Measurements from ENCODE around the gene CEP72.
"Not testable (repeated sequence)": the region's sequence is repeated elsewhere in the genome, so short reads cannot be mapped to it uniquely, and the experiment has no call there.

The CEP72 gene

DNA sequence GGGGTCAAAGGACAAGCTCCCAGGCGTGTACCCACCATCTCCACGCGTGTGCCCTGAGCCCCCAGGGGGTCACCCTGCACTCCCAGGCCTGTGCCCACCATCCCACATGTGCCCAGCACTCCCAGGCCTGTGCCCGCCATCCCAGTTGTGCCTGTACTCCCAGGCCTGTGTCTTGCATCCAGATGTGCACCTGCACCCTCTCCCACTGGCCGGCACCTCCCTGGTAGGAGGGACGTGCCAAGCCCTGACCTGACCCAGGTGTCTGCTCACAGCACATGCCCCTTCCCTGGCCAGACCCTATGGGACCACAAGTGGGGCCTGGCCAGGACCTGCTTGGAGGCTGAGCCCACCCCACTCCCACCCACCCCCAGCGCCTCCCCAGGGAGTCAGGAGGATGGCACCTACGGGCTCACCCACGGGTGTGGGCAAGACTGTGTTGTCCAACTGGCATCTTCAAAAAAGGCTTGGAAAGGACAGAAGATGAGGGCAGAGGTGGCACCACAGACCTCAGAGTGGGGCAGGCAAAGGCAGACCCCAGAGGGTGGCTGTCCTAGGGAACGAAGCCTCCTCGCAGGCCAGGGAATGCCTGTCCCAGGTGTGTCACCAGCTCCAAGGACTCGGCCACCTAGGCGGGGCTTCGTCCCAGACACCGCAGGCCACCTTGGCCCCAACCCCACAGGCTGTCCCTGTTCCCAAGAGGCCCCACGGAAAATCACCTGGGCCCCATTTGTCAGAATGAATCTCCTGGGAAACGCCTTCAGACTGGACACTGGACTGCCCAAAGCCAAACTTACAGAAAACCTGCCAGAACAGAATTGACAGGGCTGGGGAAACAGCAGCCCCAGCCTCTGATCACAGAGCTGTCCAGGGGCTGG, 69.4 kb downstream of the CEP72 start:
- not testable (repeated sequence) for H2BK5ac ChIP-seq (ENCODE audit: low read length); H3K4ac ChIP-seq (ENCODE audit: low read length); H3K36me3 ChIP-seq (replicated peaks in 1 of 2; ENCODE audit: control insufficient read depth in 2 of 2, insufficient read depth in 2 of 2, low read length in 2 of 2); H2BK12ac ChIP-seq (ENCODE audit: low read length); H4K8ac ChIP-seq (ENCODE audit: low read depth, low read length); H2AK5ac ChIP-seq (ENCODE audit: low read depth, low read length); H3K79me1 ChIP-seq (ENCODE audit: low read depth, low read length); H3K4me1 ChIP-seq (ENCODE audit: control insufficient read depth in 2 of 2, insufficient read depth in 1 of 2, low read depth in 1 of 2, low read length in 2 of 2); H3K27ac ChIP-seq (replicated peaks; ENCODE audit: low read length); H3K18ac ChIP-seq (ENCODE audit: low read length); H3K4me2 ChIP-seq (ENCODE audit: insufficient read depth, low read length, poor library complexity, severe bottlenecking); H3K9me3 ChIP-seq (replicated peaks in 1 of 2; ENCODE audit: control insufficient read depth in 2 of 2, insufficient read depth in 1 of 2, low read depth in 1 of 2, low read length in 2 of 2); H3K27me3 ChIP-seq (ENCODE audit: control insufficient read depth in 3 of 3, insufficient read depth in 3 of 3, low read depth in 1 of 3, low read length in 3 of 3); H3K14ac ChIP-seq (ENCODE audit: low read length); H3K23ac ChIP-seq (ENCODE audit: low read depth, low read length, poor library complexity); DNase-seq (ENCODE audit: low spot score); H2BK15ac ChIP-seq (ENCODE audit: low read length); H2AFZ ChIP-seq (ENCODE audit: low read length); H4K91ac ChIP-seq (ENCODE audit: low read depth, low read length, poor library complexity); H2BK120ac ChIP-seq (ENCODE audit: low read depth, low read length)
- H3K4me3 ChIP-seq (ENCODE audit: low read length in 2 of 2): peak overlapping the region in 1 of 2 donors; percentile 20
- WGBS, 2 donors (ENCODE audit: extremely low coverage in 2 of 2, insufficient read length in 2 of 2, insufficient replicate concordance in 1 of 2): no CpG with 5 or more reads among the region's 17 CpGs
- peak overlapping the region; percentile 30 for H3K9ac ChIP-seq (ENCODE audit: low read depth, low read length, poor library complexity)

DNA sequence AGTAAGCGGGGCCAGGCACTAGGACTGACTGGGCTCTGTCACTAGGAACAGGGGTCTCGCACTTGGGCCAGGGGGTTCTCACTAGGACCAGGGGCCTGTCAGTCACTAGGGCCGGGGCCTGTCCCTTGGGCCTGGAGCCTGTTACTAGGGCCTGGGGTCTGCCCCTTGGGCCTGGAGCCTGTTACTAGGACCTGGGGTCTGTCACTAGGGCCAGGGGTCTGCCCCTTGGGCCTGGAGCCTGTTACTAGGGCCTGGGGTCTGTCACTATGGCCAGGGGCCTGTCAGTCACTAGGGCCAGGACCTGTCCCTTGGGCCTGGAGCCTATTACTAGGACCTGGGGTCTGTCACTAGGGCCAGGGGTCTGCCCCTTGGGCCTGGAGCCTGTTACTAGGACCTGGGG, 70.1 kb downstream of the CEP72 start:
- not testable (repeated sequence) for DNase-seq (ENCODE audit: low spot score); H2AK5ac ChIP-seq (ENCODE audit: low read depth, low read length); H4K91ac ChIP-seq (ENCODE audit: low read depth, low read length, poor library complexity); H3K9ac ChIP-seq (ENCODE audit: low read depth, low read length, poor library complexity); H3K4me3 ChIP-seq (ENCODE audit: low read length in 2 of 2); H2BK12ac ChIP-seq (ENCODE audit: low read length); H2BK120ac ChIP-seq (ENCODE audit: low read depth, low read length); H3K4ac ChIP-seq (ENCODE audit: low read length); H3K23ac ChIP-seq (ENCODE audit: low read depth, low read length, poor library complexity); H3K27me3 ChIP-seq (ENCODE audit: control insufficient read depth in 3 of 3, insufficient read depth in 3 of 3, low read depth in 1 of 3, low read length in 3 of 3); H2BK5ac ChIP-seq (ENCODE audit: low read length); H3K36me3 ChIP-seq (replicated peaks in 1 of 2; ENCODE audit: control insufficient read depth in 2 of 2, insufficient read depth in 2 of 2, low read length in 2 of 2); H3K9me3 ChIP-seq (replicated peaks in 1 of 2; ENCODE audit: control insufficient read depth in 2 of 2, insufficient read depth in 1 of 2, low read depth in 1 of 2, low read length in 2 of 2); H3K79me1 ChIP-seq (ENCODE audit: low read depth, low read length); H4K8ac ChIP-seq (ENCODE audit: low read depth, low read length); H3K27ac ChIP-seq (replicated peaks; ENCODE audit: low read length); H2BK15ac ChIP-seq (ENCODE audit: low read length); H3K14ac ChIP-seq (ENCODE audit: low read length); H3K4me1 ChIP-seq (ENCODE audit: control insufficient read depth in 2 of 2, insufficient read depth in 1 of 2, low read depth in 1 of 2, low read length in 2 of 2); H3K18ac ChIP-seq (ENCODE audit: low read length); H2AFZ ChIP-seq (ENCODE audit: low read length); H3K4me2 ChIP-seq (ENCODE audit: insufficient read depth, low read length, poor library complexity, severe bottlenecking)
- no CpG with 5 or more reads among the region's 3 CpGs for WGBS, 2 donors (ENCODE audit: extremely low coverage in 2 of 2, insufficient read length in 2 of 2, insufficient replicate concordance in 1 of 2)

DNA sequence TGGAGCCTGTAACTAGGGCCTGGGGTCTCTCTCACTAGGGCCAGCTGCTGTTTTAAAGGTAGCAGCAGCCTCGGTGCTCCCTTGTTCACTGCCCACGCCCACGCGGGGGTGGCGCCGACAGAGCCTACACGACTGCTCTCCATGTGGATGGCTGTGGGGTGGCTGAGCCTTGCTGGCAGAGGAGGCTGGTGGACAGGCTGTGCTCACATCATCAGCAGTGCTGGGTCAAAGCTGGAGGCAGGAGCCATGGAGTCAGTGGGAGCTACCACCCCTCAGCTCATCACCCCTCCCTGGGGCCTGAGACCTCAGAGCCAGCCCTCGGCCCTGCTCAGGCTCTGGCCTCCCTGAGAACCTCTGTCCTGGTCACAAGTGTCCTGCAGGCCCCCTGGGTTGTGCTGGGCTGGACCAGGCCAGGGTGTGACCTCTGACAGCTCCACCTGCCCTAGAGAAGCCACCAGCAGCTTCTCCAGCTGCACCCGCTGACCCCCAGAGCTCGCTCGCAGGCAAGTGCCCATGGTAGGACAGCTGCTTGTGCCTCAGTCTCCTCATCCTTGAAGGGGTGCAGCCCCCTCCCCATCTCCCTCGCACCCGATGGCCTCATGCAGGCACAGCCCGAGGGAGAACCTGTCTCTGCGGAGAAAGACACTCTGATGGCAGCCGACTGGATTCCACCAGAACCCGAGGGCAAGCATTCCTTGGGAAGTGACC, 70.7 kb downstream of the CEP72 start:
- H2BK15ac ChIP-seq (ENCODE audit: low read length); H3K9ac ChIP-seq (ENCODE audit: low read depth, low read length, poor library complexity); H3K4ac ChIP-seq (ENCODE audit: low read length); H2BK12ac ChIP-seq (ENCODE audit: low read length); H3K18ac ChIP-seq (ENCODE audit: low read length); H3K4me1 ChIP-seq (ENCODE audit: control insufficient read depth in 2 of 2, insufficient read depth in 1 of 2, low read depth in 1 of 2, low read length in 2 of 2); H2AK5ac ChIP-seq (ENCODE audit: low read depth, low read length); H3K14ac ChIP-seq (ENCODE audit: low read length); H3K27me3 ChIP-seq (ENCODE audit: control insufficient read depth in 3 of 3, insufficient read depth in 3 of 3, low read depth in 1 of 3, low read length in 3 of 3); H3K4me2 ChIP-seq (ENCODE audit: insufficient read depth, low read length, poor library complexity, severe bottlenecking); H2BK120ac ChIP-seq (ENCODE audit: low read depth, low read length); H3K9me3 ChIP-seq (replicated peaks in 1 of 2; ENCODE audit: control insufficient read depth in 2 of 2, insufficient read depth in 1 of 2, low read depth in 1 of 2, low read length in 2 of 2); H3K79me1 ChIP-seq (ENCODE audit: low read depth, low read length); DNase-seq (ENCODE audit: low spot score); H4K8ac ChIP-seq (ENCODE audit: low read depth, low read length); H2BK5ac ChIP-seq (ENCODE audit: low read length); H3K27ac ChIP-seq (replicated peaks; ENCODE audit: low read length); H3K36me3 ChIP-seq (replicated peaks in 1 of 2; ENCODE audit: control insufficient read depth in 2 of 2, insufficient read depth in 2 of 2, low read length in 2 of 2); H3K4me3 ChIP-seq (ENCODE audit: low read length in 2 of 2); H2AFZ ChIP-seq (ENCODE audit: low read length); H4K91ac ChIP-seq (ENCODE audit: low read depth, low read length, poor library complexity): not testable (repeated sequence)
- WGBS, 2 donors (ENCODE audit: extremely low coverage in 2 of 2, insufficient read length in 2 of 2, insufficient replicate concordance in 1 of 2): no CpG with 5 or more reads among the region's 17 CpGs
- H3K23ac ChIP-seq (ENCODE audit: low read depth, low read length, poor library complexity): peak overlapping the region; percentile 65
